ENCODE data around the gene ESRRA.

DNA sequence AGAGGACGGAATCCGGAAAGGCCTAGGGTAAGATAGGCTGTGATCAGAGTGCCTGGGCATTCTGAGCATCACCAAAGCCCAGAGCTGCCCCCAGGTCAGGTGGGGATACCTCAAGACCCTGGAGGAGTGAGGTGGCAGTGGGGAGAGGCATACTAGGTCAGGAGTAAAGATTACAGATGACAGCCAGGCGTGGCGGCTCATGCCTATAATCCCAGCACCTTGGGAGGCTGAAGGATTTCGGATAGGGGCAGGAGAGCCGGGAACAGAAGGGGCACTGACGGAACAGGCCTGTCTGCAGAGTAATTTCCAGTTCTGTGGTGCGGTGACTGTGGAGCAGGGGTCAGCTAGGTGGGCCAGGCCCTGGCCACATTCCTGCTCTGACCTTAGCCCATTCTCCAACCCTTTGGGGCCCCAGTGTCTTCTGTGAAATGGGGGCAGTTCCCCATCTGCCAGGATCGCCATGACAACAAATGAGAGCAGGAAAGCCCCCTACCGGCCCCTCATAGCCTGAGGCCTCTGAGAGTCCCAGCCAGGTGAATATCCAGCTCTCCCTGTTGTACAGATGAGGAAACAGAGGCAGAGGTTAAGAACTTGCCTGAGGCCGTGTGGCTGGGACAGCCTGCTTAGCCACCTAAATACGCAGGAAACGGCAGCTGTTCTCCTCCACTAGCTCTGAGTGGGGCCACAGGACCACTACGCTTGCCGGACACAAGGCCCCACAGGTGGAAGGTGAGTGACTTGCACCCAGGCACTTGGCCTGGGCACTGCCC is 30.1 kb upstream of the ESRRA start:
- no peak for TF ChIP-seq POLR2A (conservative IDR thresholded peaks at IDR 0.05)
- TF ChIP-seq TARDBP (IDR thresholded peaks at IDR 0.05): no peak
- TF ChIP-seq SMC3 (conservative IDR thresholded peaks at IDR 0.05; ENCODE audit: insufficient read depth, low read depth, low read length): no peak
- TF ChIP-seq, protein P1, sequence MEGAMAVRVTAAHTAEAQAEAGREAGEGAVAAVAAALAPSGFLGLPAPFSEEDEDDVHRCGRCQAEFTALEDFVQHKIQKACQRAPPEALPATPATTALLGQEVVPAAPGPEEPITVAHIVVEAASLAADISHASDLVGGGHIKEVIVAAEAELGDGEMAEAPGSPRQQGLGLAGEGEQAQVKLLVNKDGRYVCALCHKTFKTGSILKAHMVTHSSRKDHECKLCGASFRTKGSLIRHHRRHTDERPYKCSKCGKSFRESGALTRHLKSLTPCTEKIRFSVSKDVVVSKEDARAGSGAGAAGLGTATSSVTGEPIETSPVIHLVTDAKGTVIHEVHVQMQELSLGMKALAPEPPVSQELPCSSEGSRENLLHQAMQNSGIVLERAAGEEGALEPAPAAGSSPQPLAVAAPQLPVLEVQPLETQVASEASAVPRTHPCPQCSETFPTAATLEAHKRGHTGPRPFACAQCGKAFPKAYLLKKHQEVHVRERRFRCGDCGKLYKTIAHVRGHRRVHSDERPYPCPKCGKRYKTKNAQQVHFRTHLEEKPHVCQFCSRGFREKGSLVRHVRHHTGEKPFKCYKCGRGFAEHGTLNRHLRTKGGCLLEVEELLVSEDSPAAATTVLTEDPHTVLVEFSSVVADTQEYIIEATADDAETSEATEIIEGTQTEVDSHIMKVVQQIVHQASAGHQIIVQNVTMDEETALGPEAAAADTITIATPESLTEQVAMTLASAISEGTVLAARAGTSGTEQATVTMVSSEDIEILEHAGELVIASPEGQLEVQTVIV (CRISPR knock-in tag; IDR thresholded peaks at IDR 0.05; ENCODE audit: borderline replicate concordance): no peak
- TF ChIP-seq TAF7 (tag; IDR thresholded peaks at IDR 0.05): no peak
- TF ChIP-seq DPF2 (IDR thresholded peaks at IDR 0.05): no peak
